ENCODE measurements around the gene SDK1.

The SDK1 gene

GRCh38 chr7:3459111-3459510 lies 158.1 kb downstream of the SDK1 start:
- H2BK15ac ChIP-seq (ENCODE audit: low read depth, poor library complexity, severe bottlenecking), result no peak overlapping the region
- no peak overlapping the region for H2BK120ac ChIP-seq (ENCODE audit: low read depth, low read length)
- no peak overlapping the region for H2BK12ac ChIP-seq (ENCODE audit: low read length in 2 of 2)
- H4K8ac ChIP-seq (ENCODE audit: low read length), result no peak overlapping the region
- no peak overlapping the region for H3K4me2 ChIP-seq (ENCODE audit: low read length, poor library complexity, severe bottlenecking)
- no peak overlapping the region for H3K4me3 ChIP-seq (ENCODE audit: insufficient read depth in 1 of 2, low read depth in 1 of 2, low read length in 2 of 2)
- 86% methylated on average over 2 of the region's 2 CpGs for WGBS
- no peak overlapping the region for H3K14ac ChIP-seq (ENCODE audit: low read length in 2 of 2)
- no peak overlapping the region for H3K18ac ChIP-seq (ENCODE audit: low read depth in 1 of 2, low read length in 2 of 2)
- H3K79me1 ChIP-seq (replicated peaks; ENCODE audit: low read length, poor library complexity, severe bottlenecking), result peaks cover 12% of the 10 kb centered on the region
- H3K9me3 ChIP-seq (ENCODE audit: control insufficient read depth, low read length), result peaks cover 16% of the 10 kb centered on the region
- H4K91ac ChIP-seq (ENCODE audit: low read length), result no peak overlapping the region
- H2BK5ac ChIP-seq (ENCODE audit: low read depth, low read length, poor library complexity, severe bottlenecking), result no peak overlapping the region
- H3K4me1 ChIP-seq (ENCODE audit: control insufficient read depth, insufficient read depth, low read depth, low read length), result peaks cover 3% of the 10 kb centered on the region
- no peak for DNase-seq
- no peak overlapping the region for H2AK5ac ChIP-seq (ENCODE audit: low read length, severe bottlenecking)
- H3K4ac ChIP-seq (ENCODE audit: low read depth in 1 of 2, low read length in 2 of 2), result no peak overlapping the region
- H3K27me3 ChIP-seq (ENCODE audit: control insufficient read depth in 1 of 2, insufficient read depth in 1 of 2, low read length in 2 of 2), result no peaks in the 10 kb centered on the region
- H3K23ac ChIP-seq (ENCODE audit: low read length in 2 of 2), result no peak overlapping the region
- H3K36me3 ChIP-seq (ENCODE audit: control insufficient read depth in 1 of 2, insufficient read depth in 2 of 2, low read depth in 1 of 2, low read length in 2 of 2), result no peaks in the 10 kb centered on the region
- no peak overlapping the region for H3K9ac ChIP-seq (ENCODE audit: low read length)
- H2AFZ ChIP-seq (ENCODE audit: low read depth, low read length), result no peak overlapping the region
- no peak overlapping the region for H3K27ac ChIP-seq (ENCODE audit: low read length, poor library complexity, severe bottlenecking)

GRCh38 chr7:3461923-3462322 lies 160.9 kb downstream of the SDK1 start:
- Histone ChIP-seq H3K36me3 (ENCODE audit: control insufficient read depth in 1 of 2, insufficient read depth in 2 of 2, low read depth in 1 of 2, low read length in 2 of 2) (no peaks in the 10 kb centered on the region), H2BK120ac (ENCODE audit: low read depth, low read length) (no peak overlapping the region), H3K9ac (ENCODE audit: low read length) (no peak overlapping the region), H3K18ac (ENCODE audit: low read depth in 1 of 2, low read length in 2 of 2) (no peak overlapping the region), H2BK15ac (ENCODE audit: low read depth, poor library complexity, severe bottlenecking) (no peak overlapping the region), H3K79me1 (replicated peaks; ENCODE audit: low read length, poor library complexity, severe bottlenecking) (peaks cover 8% of the 10 kb centered on the region), H3K4me3 (ENCODE audit: insufficient read depth in 1 of 2, low read depth in 1 of 2, low read length in 2 of 2) (no peak overlapping the region), H2AK5ac (ENCODE audit: low read length, severe bottlenecking) (no peak overlapping the region), H2BK5ac (ENCODE audit: low read depth, low read length, poor library complexity, severe bottlenecking) (no peak overlapping the region), H3K4me1 (ENCODE audit: control insufficient read depth, insufficient read depth, low read depth, low read length) (peaks cover under 1% of the 10 kb centered on the region), H3K27me3 (ENCODE audit: control insufficient read depth in 1 of 2, insufficient read depth in 1 of 2, low read length in 2 of 2) (no peaks in the 10 kb centered on the region), H3K23ac (ENCODE audit: low read length in 2 of 2) (no peak overlapping the region), H3K4ac (ENCODE audit: low read depth in 1 of 2, low read length in 2 of 2) (no peak overlapping the region), H4K91ac (ENCODE audit: low read length) (no peak overlapping the region), H3K14ac (ENCODE audit: low read length in 2 of 2) (no peak overlapping the region), H3K4me2 (ENCODE audit: low read length, poor library complexity, severe bottlenecking) (no peak overlapping the region), H2BK12ac (ENCODE audit: low read length in 2 of 2) (no peak overlapping the region), H4K8ac (ENCODE audit: low read length) (no peak overlapping the region), H3K27ac (ENCODE audit: low read length, poor library complexity, severe bottlenecking) (no peak overlapping the region), H2AFZ (ENCODE audit: low read depth, low read length) (no peak overlapping the region), H3K9me3 (ENCODE audit: control insufficient read depth, low read length) (peaks cover 7% of the 10 kb centered on the region)
- WGBS, result 98% methylated on average over 7 of the region's 8 CpGs
- no peak for DNase-seq

- no CpG with 5 or more reads among the region's 1 CpG for WGBS
- H3K18ac ChIP-seq (ENCODE audit: low read depth in 1 of 2, low read length in 2 of 2), result no peak overlapping the region
Observed at GRCh38 chr7:3463696-3464095, 162.6 kb downstream of the SDK1 start.

GRCh38 chr7:3464900-3465622 lies 164.0 kb downstream of the SDK1 start:
- no peak overlapping the region for H3K4ac ChIP-seq (ENCODE audit: low read depth in 1 of 2, low read length in 2 of 2)
- H3K36me3 ChIP-seq (ENCODE audit: control insufficient read depth in 1 of 2, insufficient read depth in 2 of 2, low read depth in 1 of 2, low read length in 2 of 2), result no peaks in the 10 kb centered on the region
- no peak overlapping the region for H2BK120ac ChIP-seq (ENCODE audit: low read depth, low read length)
- H3K4me3 ChIP-seq (ENCODE audit: insufficient read depth in 1 of 2, low read depth in 1 of 2, low read length in 2 of 2), result no peak overlapping the region
- H3K4me1 ChIP-seq (ENCODE audit: control insufficient read depth, insufficient read depth, low read depth, low read length), result no peaks in the 10 kb centered on the region
- no peak overlapping the region for H3K18ac ChIP-seq (ENCODE audit: low read depth in 1 of 2, low read length in 2 of 2)
- no peak overlapping the region for H2AFZ ChIP-seq (ENCODE audit: low read depth, low read length)
- peaks cover 5% of the 10 kb centered on the region for H3K79me1 ChIP-seq (replicated peaks; ENCODE audit: low read length, poor library complexity, severe bottlenecking)
- H4K91ac ChIP-seq (ENCODE audit: low read length), result no peak overlapping the region
- H3K9me3 ChIP-seq (ENCODE audit: control insufficient read depth, low read length), result no peaks in the 10 kb centered on the region
- H2BK5ac ChIP-seq (ENCODE audit: low read depth, low read length, poor library complexity, severe bottlenecking), result no peak overlapping the region
- H2BK12ac ChIP-seq (ENCODE audit: low read length in 2 of 2), result no peak overlapping the region
- no peak overlapping the region for H3K27ac ChIP-seq (ENCODE audit: low read length, poor library complexity, severe bottlenecking)
- no peak overlapping the region for H2AK5ac ChIP-seq (ENCODE audit: low read length, severe bottlenecking)
- no peak overlapping the region for H3K23ac ChIP-seq (ENCODE audit: low read length in 2 of 2)
- H3K4me2 ChIP-seq (ENCODE audit: low read length, poor library complexity, severe bottlenecking), result no peak overlapping the region
- no peak overlapping the region for H3K14ac ChIP-seq (ENCODE audit: low read length in 2 of 2)
- no peaks in the 10 kb centered on the region for H3K27me3 ChIP-seq (ENCODE audit: control insufficient read depth in 1 of 2, insufficient read depth in 1 of 2, low read length in 2 of 2)
- no peak for DNase-seq
- no peak overlapping the region for H2BK15ac ChIP-seq (ENCODE audit: low read depth, poor library complexity, severe bottlenecking)
- H3K9ac ChIP-seq (ENCODE audit: low read length), result no peak overlapping the region
- 97% methylated on average over 7 of the region's 9 CpGs for WGBS
- H4K8ac ChIP-seq (ENCODE audit: low read length), result no peak overlapping the region

More at GRCh38 chr7:3463696-3464095, 162.6 kb downstream of the SDK1 start:
- Histone ChIP-seq H2BK15ac (ENCODE audit: low read depth, poor library complexity, severe bottlenecking) (no peak overlapping the region), H3K27ac (ENCODE audit: low read length, poor library complexity, severe bottlenecking) (no peak overlapping the region), H3K23ac (ENCODE audit: low read length in 2 of 2) (no peak overlapping the region), H3K9ac (ENCODE audit: low read length) (no peak overlapping the region), H3K4ac (ENCODE audit: low read depth in 1 of 2, low read length in 2 of 2) (no peak overlapping the region), H3K4me1 (ENCODE audit: control insufficient read depth, insufficient read depth, low read depth, low read length) (no peaks in the 10 kb centered on the region), H3K9me3 (ENCODE audit: control insufficient read depth, low read length) (no peaks in the 10 kb centered on the region), H2BK12ac (ENCODE audit: low read length in 2 of 2) (no peak overlapping the region), H4K91ac (ENCODE audit: low read length) (no peak overlapping the region), H2AFZ (ENCODE audit: low read depth, low read length) (no peak overlapping the region), H3K4me3 (ENCODE audit: insufficient read depth in 1 of 2, low read depth in 1 of 2, low read length in 2 of 2) (no peak overlapping the region), H3K4me2 (ENCODE audit: low read length, poor library complexity, severe bottlenecking) (no peak overlapping the region), H3K79me1 (replicated peaks; ENCODE audit: low read length, poor library complexity, severe bottlenecking) (peaks cover 5% of the 10 kb centered on the region), H3K27me3 (ENCODE audit: control insufficient read depth in 1 of 2, insufficient read depth in 1 of 2, low read length in 2 of 2) (no peaks in the 10 kb centered on the region), H3K36me3 (ENCODE audit: control insufficient read depth in 1 of 2, insufficient read depth in 2 of 2, low read depth in 1 of 2, low read length in 2 of 2) (no peaks in the 10 kb centered on the region), H3K14ac (ENCODE audit: low read length in 2 of 2) (no peak overlapping the region), H2BK120ac (ENCODE audit: low read depth, low read length) (no peak overlapping the region), H2BK5ac (ENCODE audit: low read depth, low read length, poor library complexity, severe bottlenecking) (no peak overlapping the region), H4K8ac (ENCODE audit: low read length) (no peak overlapping the region), H2AK5ac (ENCODE audit: low read length, severe bottlenecking) (no peak overlapping the region)
- no peak for DNase-seq

Data from mesenchymal stem cell (in vitro differentiated cells and primary cell).